Spinal cord (tissue), 10 donors: ENCODE results near the gene EPHB1. TPM values are rescaled to one million over a fixed set of nuclear protein-coding genes. Genes with fewer than 3 reads are reported as not detected.

Experiments used
- DNase-seq, 6 donors: peaks; one replicate each; pipeline versions ENCODE4 v3.0.0 to v3.0.0-alpha.2; 2013 to 2015; ENCODE audit warnings: low spot score in 6 of 6, low read depth in 4 of 6
- H3K27ac ChIP-seq: one replicate; pipeline ENCODE4 v1.5.1; 2013; ENCODE audit warnings: low read depth, low read length, control low read depth
- H3K27me3 ChIP-seq: one replicate; pipeline ENCODE4 v1.6.1; 2013; ENCODE audit warnings: low read length; ENCODE audit not compliant: control insufficient read depth, insufficient read depth
- H3K36me3 ChIP-seq: one replicate; pipeline ENCODE4 v1.6.1; 2013; ENCODE audit warnings: low read length; ENCODE audit not compliant: control insufficient read depth, insufficient read depth
- H3K4me1 ChIP-seq: one replicate; pipeline ENCODE4 v1.6.1; 2013; ENCODE audit warnings: low read length; ENCODE audit not compliant: control insufficient read depth, insufficient read depth
- H3K4me3 ChIP-seq: one replicate; pipeline ENCODE4 v1.5.1; 2013; ENCODE audit warnings: low read depth, low read length, control low read depth
- H3K9me3 ChIP-seq: one replicate; pipeline ENCODE4 v1.6.1; 2013; ENCODE audit warnings: low read length; ENCODE audit not compliant: control insufficient read depth, insufficient read depth
- WGBS: methylation state at CpG from one replicate; pipeline ENCODE4 v1.1.5; 2013; ENCODE audit warnings: missing lambda C conversion rate; ENCODE audit not compliant: insufficient coverage; 5-methylcytosine and 5-hydroxymethylcytosine counted together
- polyA plus RNA-seq, 2 donors: library from polyadenylated mRNA; unstranded; fragments of 120-200 nt; gene quantifications; one replicate each; pipeline ENCODE4 v1.2.1, GENCODE V29; 2013; ENCODE audit not compliant: insufficient read length in 2 of 2
- total RNA-seq, 2 donors: library from RNA; depleted of rRNA in 1 of 2; stranded (reverse); fragments of 120-200 nt in 1 of 2; fragments of >200 nt in 1 of 2; gene quantifications; one replicate each; pipeline versions ENCODE4 v1.2.3 to v1.2.4, GENCODE V29; 2013 to 2014
- donor health status: healthy.

EPHB1 gene
- total and polyA plus RNA-seq, 4 donors = 10.0 to 47.6 (median 22.8) TPM

- DNase-seq = no peak
- no peak overlapping the region for H3K27ac ChIP-seq
- H3K4me1 ChIP-seq = no peaks in the 10 kb centered on the region
- 98% methylated on average over 5 of the region's 9 CpGs for WGBS
- no peaks in the 10 kb centered on the region for H3K27me3 ChIP-seq
- H3K36me3 ChIP-seq = no peaks in the 10 kb centered on the region
- no peak overlapping the region for H3K4me3 ChIP-seq
- H3K9me3 ChIP-seq = no peaks in the 10 kb centered on the region
Measured at GRCh38 chr3:135176881-135177280, 381.8 kb downstream of the EPHB1 start.

- no peaks in the 10 kb centered on the region for H3K9me3 ChIP-seq
- no peaks in the 10 kb centered on the region for H3K4me1 ChIP-seq
- DNase-seq = no peak
- whole genome bisulfite sequencing = no CpG with 5 or more reads among the region's 2 CpGs
- H3K36me3 ChIP-seq = no peaks in the 10 kb centered on the region
- no peak overlapping the region for H3K4me3 ChIP-seq
- no peaks in the 10 kb centered on the region for H3K27me3 ChIP-seq
- H3K27ac ChIP-seq = no peak overlapping the region
Measured at GRCh38 chr3:135178566-135178965, 383.5 kb downstream of the EPHB1 start.

- Histone ChIP-seq H3K4me3 (no peak overlapping the region), H3K9me3 (no peaks in the 10 kb centered on the region), H3K36me3 (no peaks in the 10 kb centered on the region), H3K27me3 (no peaks in the 10 kb centered on the region), H3K27ac (no peak overlapping the region), H3K4me1 (no peaks in the 10 kb centered on the region)
- DNase-seq = no peak
- WGBS = no CpG with 5 or more reads among the region's 3 CpGs
Measured at GRCh38 chr3:135181408-135181807, 386.3 kb downstream of the EPHB1 start.

GRCh38 chr3:135182364-135182998, 387.4 kb downstream of the EPHB1 start:
- no peak overlapping the region for H3K4me3 ChIP-seq
- WGBS = 40% methylated on average over 1 of the region's 3 CpGs
- DNase-seq = no peak
- no peaks in the 10 kb centered on the region for H3K4me1 ChIP-seq
- H3K27me3 ChIP-seq = no peaks in the 10 kb centered on the region
- no peak overlapping the region for H3K27ac ChIP-seq
- no peaks in the 10 kb centered on the region for H3K9me3 ChIP-seq
- H3K36me3 ChIP-seq = no peaks in the 10 kb centered on the region

GRCh38 chr3:135190658-135191057, 395.6 kb downstream of the EPHB1 start:
- Histone ChIP-seq H3K4me1 (no peaks in the 10 kb centered on the region), H3K27me3 (no peaks in the 10 kb centered on the region), H3K4me3 (no peak overlapping the region), H3K36me3 (no peaks in the 10 kb centered on the region), H3K9me3 (no peaks in the 10 kb centered on the region), H3K27ac (no peak overlapping the region)
- DNase-seq = no peak
- 92% methylated on average over 2 of the region's 2 CpGs for WGBS

- H3K4me1 ChIP-seq = no peaks in the 10 kb centered on the region
- WGBS = 68% methylated on average over 3 of the region's 4 CpGs
Measured at GRCh38 chr3:135191708-135192107, 396.6 kb downstream of the EPHB1 start.

GRCh38 chr3:135192929-135193328, 397.9 kb downstream of the EPHB1 start:
- peak in 1 of 6 donors; percentile 24 for DNase-seq
- no peaks in the 10 kb centered on the region for H3K9me3 ChIP-seq
- no peak overlapping the region for H3K27ac ChIP-seq
- 45% methylated on average over 1 of the region's 3 CpGs for WGBS
- no peaks in the 10 kb centered on the region for H3K27me3 ChIP-seq
- no peaks in the 10 kb centered on the region for H3K36me3 ChIP-seq
- H3K4me1 ChIP-seq = no peaks in the 10 kb centered on the region
- H3K4me3 ChIP-seq = no peak overlapping the region

More at GRCh38 chr3:135191708-135192107, 396.6 kb downstream of the EPHB1 start:
- no peaks in the 10 kb centered on the region for H3K36me3 ChIP-seq
- no peak for DNase-seq
- H3K27ac ChIP-seq = no peak overlapping the region
- no peak overlapping the region for H3K4me3 ChIP-seq
- H3K27me3 ChIP-seq = no peaks in the 10 kb centered on the region
- H3K9me3 ChIP-seq = no peaks in the 10 kb centered on the region

GRCh38 chr3:135197246-135197645, 402.2 kb downstream of the EPHB1 start:
- Histone ChIP-seq H3K27ac (no peak overlapping the region), H3K36me3 (peaks cover 9% of the 10 kb centered on the region), H3K4me1 (no peaks in the 10 kb centered on the region), H3K9me3 (no peaks in the 10 kb centered on the region), H3K4me3 (no peak overlapping the region), H3K27me3 (no peaks in the 10 kb centered on the region)
- WGBS = 89% methylated on average over 2 of the region's 3 CpGs
- DNase-seq = no peak

- Histone ChIP-seq H3K4me3 (no peak overlapping the region), H3K9me3 (no peaks in the 10 kb centered on the region), H3K4me1 (no peaks in the 10 kb centered on the region), H3K27me3 (no peaks in the 10 kb centered on the region), H3K27ac (no peak overlapping the region), H3K36me3 (peaks cover 9% of the 10 kb centered on the region)
- WGBS = no CpG with 5 or more reads among the region's 3 CpGs
- no peak for DNase-seq
Measured at GRCh38 chr3:135197856-135198255, 402.8 kb downstream of the EPHB1 start.

GRCh38 chr3:135199137-135199536, 404.1 kb downstream of the EPHB1 start:
- Histone ChIP-seq H3K4me3 (no peak overlapping the region), H3K27ac (no peak overlapping the region), H3K36me3 (peaks cover 9% of the 10 kb centered on the region), H3K27me3 (no peaks in the 10 kb centered on the region), H3K4me1 (no peaks in the 10 kb centered on the region), H3K9me3 (no peaks in the 10 kb centered on the region)
- WGBS = no CpG with 5 or more reads among the region's 2 CpGs
- no peak for DNase-seq
